ENCODE measurements around the gene SATB2.
A peak's percentile ranks its signal among the peaks of the same experiment; 100 is the strongest.

The SATB2 gene

GRCh38 chr2:199388728-199389268 lies 68.9 kb downstream of the SATB2 start:
- DNase-seq: no peak

- DNase-seq: no peak
Measured at GRCh38 chr2:199384043-199384442, 73.7 kb downstream of the SATB2 start.

- no peak for DNase-seq
Measured at GRCh38 chr2:199383021-199383420, 74.7 kb downstream of the SATB2 start.

- DNase-seq: no peak
Measured at GRCh38 chr2:199382091-199382490, 75.6 kb downstream of the SATB2 start.

- no peak for DNase-seq
Measured at GRCh38 chr2:199381531-199381930, 76.2 kb downstream of the SATB2 start.

- peak; percentile 67 for DNase-seq
Measured at GRCh38 chr2:199378948-199379650, 78.6 kb downstream of the SATB2 start.

- DNase-seq: no peak
Measured at GRCh38 chr2:199370150-199370780, 87.5 kb downstream of the SATB2 start.

- peak; percentile 81 for DNase-seq
Measured at GRCh38 chr2:199366406-199366805, 91.3 kb downstream of the SATB2 start.

GRCh38 chr2:199364153-199364552 lies 93.6 kb downstream of the SATB2 start:
- DNase-seq: peak; percentile 9

GRCh38 chr2:199356412-199356811 lies 101.3 kb downstream of the SATB2 start:
- DNase-seq: no peak

- no peak for DNase-seq
Measured at GRCh38 chr2:199348871-199349270, 108.9 kb downstream of the SATB2 start.

- DNase-seq: no peak
Measured at GRCh38 chr2:199344012-199344411, 113.7 kb downstream of the SATB2 start.

- DNase-seq: no peak
Measured at GRCh38 chr2:199342334-199342733, 115.4 kb downstream of the SATB2 start.

GRCh38 chr2:199341123-199341522 lies 116.6 kb downstream of the SATB2 start:
- DNase-seq: no peak

- no peak for DNase-seq
Measured at GRCh38 chr2:199339891-199340605, 117.7 kb downstream of the SATB2 start.

GRCh38 chr2:199336546-199336945 lies 121.2 kb downstream of the SATB2 start:
- DNase-seq: no peak

- no peak for DNase-seq
Measured at GRCh38 chr2:199335502-199335901, 122.2 kb downstream of the SATB2 start.

GRCh38 chr2:199329466-199329865 lies 128.3 kb downstream of the SATB2 start:
- DNase-seq: no peak

GRCh38 chr2:199329031-199329430 lies 128.7 kb downstream of the SATB2 start:
- no peak for DNase-seq

GRCh38 chr2:199325881-199326280 lies 131.9 kb downstream of the SATB2 start:
- no peak for DNase-seq

- no peak for DNase-seq
Measured at GRCh38 chr2:199322151-199322550, 135.6 kb downstream of the SATB2 start.

- DNase-seq: no peak
Measured at GRCh38 chr2:199317646-199318045, 140.1 kb downstream of the SATB2 start.

GRCh38 chr2:199316851-199317250 lies 140.9 kb downstream of the SATB2 start:
- DNase-seq: no peak
